ENCODE measurements around the gene TTYH2.

Gene TTYH2

GRCh38 chr17:74213861-74214391, 555 bp downstream of the TTYH2 start:
- DNase-seq (ENCODE audit: low read depth in 2 of 2) = no peak

GRCh38 chr17:74214484-74215341, 1.3 kb downstream of the TTYH2 start:
- DNase-seq (ENCODE audit: low read depth in 2 of 2) = no peak

GRCh38 chr17:74215342-74215727, 2.0 kb downstream of the TTYH2 start:
- no peak for DNase-seq (ENCODE audit: low read depth in 2 of 2)

GRCh38 chr17:74216505-74216904, 3.1 kb downstream of the TTYH2 start:
- DNase-seq (ENCODE audit: low read depth in 2 of 2) = no peak

- DNase-seq (ENCODE audit: low read depth in 2 of 2) = no peak
These were observed 3.8 kb downstream of the TTYH2 start for GRCh38 chr17:74217037-74217730.

- DNase-seq (ENCODE audit: low read depth in 2 of 2) = no peak
These were observed 4.5 kb downstream of the TTYH2 start for GRCh38 chr17:74217888-74218287.

GRCh38 chr17:74218436-74218835, 5.1 kb downstream of the TTYH2 start:
- no peak for DNase-seq (ENCODE audit: low read depth in 2 of 2)

- no peak for DNase-seq (ENCODE audit: low read depth in 2 of 2)
These were observed 6.3 kb downstream of the TTYH2 start for GRCh38 chr17:74219576-74220133.

GRCh38 chr17:74220219-74220618, 6.8 kb downstream of the TTYH2 start:
- no peak for DNase-seq (ENCODE audit: low read depth in 2 of 2)

GRCh38 chr17:74220946-74221818, 7.8 kb downstream of the TTYH2 start:
- DNase-seq (ENCODE audit: low read depth in 2 of 2) = no peak

- no peak for DNase-seq (ENCODE audit: low read depth in 2 of 2)
These were observed 9.0 kb downstream of the TTYH2 start for GRCh38 chr17:74222399-74222798.

GRCh38 chr17:74223901-74224300, 10.5 kb downstream of the TTYH2 start:
- DNase-seq (ENCODE audit: low read depth in 2 of 2) = no peak

GRCh38 chr17:74224959-74225725, 11.8 kb downstream of the TTYH2 start:
- DNase-seq (ENCODE audit: low read depth in 2 of 2) = no peak

GRCh38 chr17:74226252-74226651, 12.9 kb downstream of the TTYH2 start:
- DNase-seq (ENCODE audit: low read depth in 2 of 2) = no peak

- DNase-seq (ENCODE audit: low read depth in 2 of 2) = no peak
These were observed 14.1 kb downstream of the TTYH2 start for GRCh38 chr17:74227271-74228080.

- no peak for DNase-seq (ENCODE audit: low read depth in 2 of 2)
These were observed 15.1 kb downstream of the TTYH2 start for GRCh38 chr17:74228306-74228978.

GRCh38 chr17:74230896-74231295, 17.5 kb downstream of the TTYH2 start:
- no peak for DNase-seq (ENCODE audit: low read depth in 2 of 2)

GRCh38 chr17:74231928-74232907, 18.8 kb downstream of the TTYH2 start:
- DNase-seq (ENCODE audit: low read depth in 2 of 2) = no peak
